Endothelial cell of umbilical vein (primary cell): ENCODE data around the gene LCOR. TPM values are rescaled to one million over a fixed set of nuclear protein-coding genes. Genes with fewer than 3 reads are reported as not detected.
A peak's percentile ranks its signal among the peaks of the same experiment; 100 is the strongest.

Experiments used
- BruUV-seq: library from RNA; stranded (reverse); fragments of 400-500 nt; replicated peaks from 2 replicates; lab custom pipeline; 2021; lab: Mats Ljungman, UMichigan
- CTCF ChIA-PET: fragments of 300-600, 350-600 bp; sonication (Branson Sonifier 250); formaldehyde crosslinking; loops from one replicate; lab custom pipeline; 2021; ENCODE audit warnings: antibody characterized with exemption, inconsistent platforms; lab: Charles Lee
- POLR2A ChIA-PET: fragments of 300-600, 350-600 bp; sonication (Branson Sonifier 250); formaldehyde crosslinking; loops from one replicate; lab custom pipeline; 2021; ENCODE audit warnings: antibody characterized with exemption, inconsistent platforms; lab: Charles Lee
- DNase-seq: peaks from one replicate; pipeline ENCODE4 v3.0.0-alpha.2; 2011; ENCODE audit warnings: low read depth, low spot score
- FAIRE-seq: peaks from 2 replicates; lab custom pipeline; 2011; peaks lifted over from hg19 to GRCh38; lab: Jason Lieb, UNC
- H2AFZ ChIP-seq: 2 replicates; pipeline ENCODE4 v1.6.0; 2012; ENCODE audit warnings: low read depth, low read length, control low read depth, inconsistent platforms
- H3K27ac ChIP-seq: 2 replicates; pipeline ENCODE4 v1.5.1; 2011; ENCODE audit warnings: low read depth, mild to moderate bottlenecking, control low read depth, low read length, moderate library complexity; ENCODE audit not compliant: insufficient read depth
- H3K27me3 ChIP-seq, 2 experiments: 2 replicates each; pipeline versions ENCODE4 v1.6.0 to v1.6.1; 2011; ENCODE audit warnings: low read length in 2 of 2, mixed read lengths in 1 of 2; ENCODE audit not compliant: control insufficient read depth in 2 of 2, insufficient read depth in 2 of 2
- H3K36me3 ChIP-seq, 2 experiments: 2 replicates in 1 of 2; 3 replicates in 1 of 2; pipeline ENCODE4 v1.5.1; 2011; ENCODE audit warnings: low read length in 2 of 2, mild to moderate bottlenecking in 1 of 2, moderate library complexity in 1 of 2; ENCODE audit not compliant: control insufficient read depth in 2 of 2, insufficient read depth in 2 of 2; ENCODE audit errors: extremely low read depth in 1 of 2
- H3K4me1 ChIP-seq: 3 replicates; pipeline ENCODE4 v1.5.1; 2011; ENCODE audit warnings: mild to moderate bottlenecking, low read length; ENCODE audit not compliant: control insufficient read depth, insufficient read depth; ENCODE audit errors: extremely low read depth
- H3K4me2 ChIP-seq: 2 replicates; pipeline ENCODE4 v1.6.1; 2011; ENCODE audit warnings: low read length, control low read depth, mixed read lengths; ENCODE audit not compliant: insufficient read depth
- H3K4me3 ChIP-seq, 3 experiments: fragments of 200-600 bp in 1 of 3; sonication (generic), shearing (Covaris generic) in 1 of 3; replicated peaks in 1 of 3; 2 replicates each; pipeline ENCODE4 v1.5.1; 2011 to 2016; ENCODE audit warnings: control low read depth in 3 of 3, low read length in 3 of 3, mild to moderate bottlenecking in 2 of 3, inconsistent platforms in 1 of 3, low read depth in 1 of 3, moderate library complexity in 1 of 3; ENCODE audit not compliant: insufficient read depth in 1 of 3
- H3K79me2 ChIP-seq: 2 replicates; pipeline ENCODE4 v1.6.0; 2012; ENCODE audit warnings: low read length, inconsistent platforms; ENCODE audit not compliant: control insufficient read depth, insufficient read depth
- H3K9ac ChIP-seq: replicated peaks from 2 replicates; pipeline ENCODE3; 2011; ENCODE audit warnings: low read length, control low read depth; ENCODE audit not compliant: insufficient read depth; ENCODE audit errors: extremely low read depth
- H3K9me1 ChIP-seq: replicated peaks from 3 replicates; pipeline ENCODE4 v1.6.0; 2011; ENCODE audit warnings: mild to moderate bottlenecking, low read length; ENCODE audit not compliant: control insufficient read depth, insufficient read depth; ENCODE audit errors: extremely low read depth
- H3K9me3 ChIP-seq: replicated peaks from 2 replicates; pipeline ENCODE4 v1.5.1; 2012; ENCODE audit warnings: low read length, inconsistent platforms; ENCODE audit not compliant: control insufficient read depth, insufficient read depth
- H4K20me1 ChIP-seq: replicated peaks from 2 replicates; pipeline ENCODE3; 2011; ENCODE audit warnings: mild to moderate bottlenecking, low read length; ENCODE audit not compliant: control insufficient read depth, insufficient read depth; ENCODE audit errors: extremely low read depth
- CTCF ChIP-seq, 2 donors: IDR thresholded peaks; 1 replicate in 1 of 2; 2 replicates in 1 of 2; pipeline ENCODE4 v1.5.1; 2011; ENCODE audit warnings: low read length in 2 of 2, mild to moderate bottlenecking in 2 of 2, moderate library complexity in 2 of 2, control low read depth in 1 of 2, inconsistent platforms in 1 of 2, low read depth in 1 of 2; ENCODE audit not compliant: insufficient read depth in 1 of 2; ENCODE audit errors: extremely low read depth in 1 of 2
- EZH2 ChIP-seq: IDR thresholded peaks from 2 replicates; pipeline ENCODE4 v1.6.1; 2012; ENCODE audit warnings: borderline replicate concordance, low read depth, mild to moderate bottlenecking, moderate library complexity, low read length, inconsistent platforms; ENCODE audit not compliant: severe bottlenecking
- FOS ChIP-seq: IDR thresholded peaks from 2 replicates; pipeline ENCODE4 v1.6.1; 2011; ENCODE audit warnings: mild to moderate bottlenecking, low read length, moderate library complexity, borderline replicate concordance; ENCODE audit not compliant: insufficient read depth
- GATA2 ChIP-seq: IDR thresholded peaks from 2 replicates; pipeline ENCODE4 v1.7.0; 2011; ENCODE audit warnings: low read depth, mild to moderate bottlenecking, moderate library complexity, mixed read lengths, low read length; ENCODE audit not compliant: insufficient read length, insufficient read depth
- JUN ChIP-seq: IDR thresholded peaks from 2 replicates; pipeline ENCODE4 v1.6.1; 2011; ENCODE audit warnings: borderline replicate concordance, low read depth; ENCODE audit not compliant: insufficient read length, insufficient read depth
- MAX ChIP-seq: IDR thresholded peaks from 2 replicates; pipeline ENCODE4 v1.6.1; 2011; ENCODE audit not compliant: insufficient read depth, insufficient read length
- MYC ChIP-seq: IDR thresholded peaks from one replicate; pipeline ENCODE4 v1.6.1; 2011; ENCODE audit warnings: mild to moderate bottlenecking, low read depth, low read length
- POLR2A ChIP-seq: IDR thresholded peaks from 2 replicates; pipeline ENCODE4 v1.6.1; 2012; ENCODE audit warnings: low read depth, mild to moderate bottlenecking, control low read depth, low read length
- POLR2AphosphoS5 ChIP-seq: IDR thresholded peaks from 2 replicates; pipeline ENCODE4 v1.6.1; 2012; ENCODE audit warnings: low read depth, mild to moderate bottlenecking, control low read depth, low read length, moderate library complexity; ENCODE audit not compliant: insufficient read depth
- dilution Hi-C: fragments of 300-500 bp; cut with MboI; formaldehyde crosslinking; loops from one replicate; pipeline ENCODE4 v1.15.0; 2019; ENCODE audit warnings: low sequenced_read_pairs; ENCODE audit not compliant: extremely low pct_ligation_motif_present
- intact Hi-C: fragments of 100-400 bp; cut with micrococcal nuclease; formaldehyde crosslinking; loops from one replicate; pipeline ENCODE4 v1.10.0; 2022
- polyA plus RNA-seq, 4 experiments: library from polyadenylated mRNA; depleted of rRNA in 3 of 4; stranded (reverse) in 3 of 4; unstranded in 1 of 4; fragments of >200 nt; gene quantifications; 2 replicates each; pipeline versions ENCODE4 v1.2.1 to v1.2.3, GENCODE V29; 2011 to 2012; ENCODE audit warnings: missing spikeins in 1 of 4
- total RNA-seq: library from RNA; stranded (reverse); gene quantifications from 2 replicates; pipeline ENCODE4 v1.2.3, GENCODE V29; 2021

The LCOR gene
- total and polyA plus RNA-seq, 2 donors (not counting 3 experiments of a cell fraction or from before 2014, with no cell fraction given), result 11.6 to 39.0 TPM

GRCh38 chr10:96789571-96790108, 42.5 kb upstream of the LCOR start:
- no peak for FAIRE-seq
- no peak overlapping the region for H3K9ac ChIP-seq
- peaks cover 0 to 2% of the 10 kb centered on the region in 2 experiments for H3K27me3 ChIP-seq
- no peaks in the 10 kb centered on the region for H4K20me1 ChIP-seq
- no peak overlapping the region for H3K4me3 ChIP-seq
- no peak overlapping the region for H3K4me2 ChIP-seq
- CTCF ChIA-PET, result no interaction called here
- no peaks in the 10 kb centered on the region for H3K9me3 ChIP-seq
- H3K36me3 ChIP-seq, result no peaks in the 10 kb centered on the region
- TF ChIP-seq POLR2AphosphoS5 (no peak), GATA2 (no peak), EZH2 (no peak), MYC (no peak), CTCF (IDR thresholded peaks at IDR 0.05; ENCODE audit: extremely low read depth in 1 of 2, insufficient read depth in 1 of 2, low read depth in 1 of 2, low read length in 2 of 2) (peak in 1 of 2 donors; percentile 81)
- dilution Hi-C loops (no loop called here), intact Hi-C loops (loop anchor here (5.0 kb wide), 1 partner anchor 248 kb away; no protein-coding TSS in a partner anchor)
- POLR2A ChIA-PET, result no interaction called here
- no peaks in the 10 kb centered on the region for H3K4me1 ChIP-seq
- H3K9me1 ChIP-seq, result no peaks in the 10 kb centered on the region
- H3K79me2 ChIP-seq, result no peaks in the 10 kb centered on the region
- no TSS peak for BruUV-seq
- peak; percentile 14 for DNase-seq
- no peak overlapping the region for H3K27ac ChIP-seq
- H2AFZ ChIP-seq, result no peak overlapping the region

GRCh38 chr10:96791902-96792301, 40.2 kb upstream of the LCOR start:
- dilution Hi-C loops (no loop called here), intact Hi-C loops (loop anchor here (1.0 kb wide), 1 partner anchor 232 kb away; no protein-coding TSS in a partner anchor)
- Histone ChIP-seq H3K27ac (no peak overlapping the region), H3K79me2 (no peaks in the 10 kb centered on the region), H2AFZ (no peak overlapping the region), H3K9me1 (no peaks in the 10 kb centered on the region), H3K4me3 (no peak overlapping the region), H3K36me3 (no peaks in the 10 kb centered on the region), H3K9ac (no peak overlapping the region), H3K27me3 (peaks cover 0 to 5% of the 10 kb centered on the region in 2 experiments), H3K9me3 (no peaks in the 10 kb centered on the region), H3K4me1 (no peaks in the 10 kb centered on the region), H3K4me2 (no peak overlapping the region), H4K20me1 (no peaks in the 10 kb centered on the region)
- FAIRE-seq (no peak), DNase-seq (no peak)
- ChIA-PET POLR2A (no interaction called here), CTCF (no interaction called here)
- no TSS peak for BruUV-seq
- TF ChIP-seq JUN, result no peak
- TF ChIP-seq MYC, result no peak
- TF ChIP-seq POLR2A, result no peak
- no peak for TF ChIP-seq MAX
- no peak for TF ChIP-seq CTCF (IDR thresholded peaks at IDR 0.05; ENCODE audit: extremely low read depth in 1 of 2, insufficient read depth in 1 of 2, low read depth in 1 of 2, low read length in 2 of 2)
- no peak for TF ChIP-seq GATA2
- TF ChIP-seq POLR2AphosphoS5, result no peak
- TF ChIP-seq FOS, result no peak
- TF ChIP-seq EZH2, result no peak
